A549 treated with DMSO at 1 μM for 4 hours (cell line): Measurements from ENCODE around the gene SET. TPM values are rescaled to one million over a fixed set of nuclear protein-coding genes. Genes with fewer than 3 reads are reported as not detected.

Experiments used
- total RNA-seq: library from RNA; stranded (reverse); fragments of 200-300 nt; extraction: Qiagen RNA extraction; gene quantifications from 5 replicates; pipeline ENCODE4 v1.2.3, GENCODE V29; 2022; ENCODE audit warnings: low read depth

SET gene, protein sequence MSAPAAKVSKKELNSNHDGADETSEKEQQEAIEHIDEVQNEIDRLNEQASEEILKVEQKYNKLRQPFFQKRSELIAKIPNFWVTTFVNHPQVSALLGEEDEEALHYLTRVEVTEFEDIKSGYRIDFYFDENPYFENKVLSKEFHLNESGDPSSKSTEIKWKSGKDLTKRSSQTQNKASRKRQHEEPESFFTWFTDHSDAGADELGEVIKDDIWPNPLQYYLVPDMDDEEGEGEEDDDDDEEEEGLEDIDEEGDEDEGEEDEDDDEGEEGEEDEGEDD
- total RNA-seq: 434 to 477 TPM (median 439 TPM) in 5 replicates

DNA sequence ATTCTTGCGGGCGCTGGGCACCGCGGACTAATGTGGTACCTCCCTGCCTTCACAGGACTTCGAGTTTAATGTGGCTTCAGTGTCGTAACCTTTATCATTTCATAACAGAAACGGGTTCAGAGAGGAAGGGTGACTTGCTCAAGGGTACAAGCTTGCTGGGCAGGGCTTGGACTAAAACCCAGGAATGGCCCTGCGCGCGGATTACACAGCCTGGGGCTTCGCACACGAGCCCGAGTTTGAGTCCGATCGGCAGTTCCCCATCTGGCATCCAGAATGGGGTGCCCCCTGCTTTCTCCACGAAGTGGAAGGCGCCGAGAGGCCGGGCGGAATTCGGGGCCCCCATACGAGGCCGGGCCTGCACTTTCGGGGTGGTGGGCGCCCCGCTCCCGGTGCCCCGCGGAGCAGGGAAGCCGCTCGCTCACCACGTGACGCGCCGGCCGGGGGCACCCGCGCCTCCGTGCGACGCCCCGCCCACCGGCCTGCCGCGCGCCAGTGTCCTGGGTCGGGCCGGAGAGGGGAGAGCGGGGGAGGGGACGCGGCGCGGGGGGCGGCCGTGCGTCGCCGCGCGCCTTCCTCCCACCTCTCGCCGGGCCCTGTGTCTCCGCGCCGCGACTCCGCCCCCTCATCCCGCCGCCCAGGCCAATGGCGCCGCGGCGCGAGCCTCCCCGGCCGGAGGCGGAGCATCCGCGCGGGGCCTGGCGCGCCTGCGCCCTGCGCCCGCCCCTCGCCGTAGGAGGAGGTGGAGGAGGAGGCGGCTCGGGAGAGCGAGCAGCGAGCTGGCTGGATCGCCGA is at the start of gene SET:
TSS of gene SET (plus strand) at position 722 of the 792 bp plus-strand sequence. CDS start 361 bp downstream, outside the sequence.

DNA sequence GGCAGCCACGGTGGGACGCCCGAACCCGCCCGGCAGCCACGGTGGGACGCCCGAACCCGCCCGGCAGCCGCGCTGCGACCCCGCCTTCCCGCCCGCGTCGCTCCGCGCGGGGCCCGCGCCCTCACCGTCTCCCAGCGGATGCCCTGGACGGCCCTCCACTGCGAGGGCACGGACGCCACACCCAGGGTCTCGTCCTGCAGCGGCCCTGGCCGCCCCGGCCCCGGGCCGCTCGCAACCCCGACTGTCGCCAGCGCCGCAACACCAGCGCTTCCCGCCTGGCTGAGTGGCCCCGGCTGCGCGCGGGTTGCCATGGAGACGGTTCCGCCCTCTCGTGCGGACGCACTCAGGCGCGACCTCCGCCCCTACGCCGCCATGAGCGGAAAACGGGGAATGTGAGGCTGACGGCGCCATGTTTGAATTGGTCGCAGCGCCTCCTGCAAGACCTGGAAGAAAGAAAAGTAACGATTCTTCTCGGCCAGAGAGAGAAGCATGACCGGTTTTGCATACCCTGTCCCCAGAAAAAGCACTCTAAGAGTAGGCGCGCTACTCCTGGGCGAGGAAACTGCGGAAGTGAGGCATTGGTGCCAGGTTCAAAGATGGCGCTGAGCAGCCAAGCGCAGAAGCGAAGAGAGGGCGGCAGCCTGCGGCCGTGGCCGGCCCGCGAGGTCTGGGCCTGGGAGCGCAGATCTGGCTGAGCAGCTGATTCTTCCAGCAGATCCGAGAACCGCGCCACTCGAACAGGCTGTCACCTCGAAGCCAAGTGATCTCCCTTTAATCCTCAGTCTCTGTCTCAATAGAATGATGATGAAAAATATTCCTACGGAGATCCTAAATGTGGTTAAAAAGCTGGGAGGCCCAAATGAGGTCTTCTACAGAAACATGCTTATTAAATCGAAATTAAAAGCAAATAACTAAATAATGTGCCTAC is 32.3 kb upstream of the SET start, which contains the start of gene DYNC2I2:
TSS of gene DYNC2I2 (minus strand) at position 432 of the 928 bp plus-strand sequence. CDS start at position 311, 121 bp downstream.

DNA sequence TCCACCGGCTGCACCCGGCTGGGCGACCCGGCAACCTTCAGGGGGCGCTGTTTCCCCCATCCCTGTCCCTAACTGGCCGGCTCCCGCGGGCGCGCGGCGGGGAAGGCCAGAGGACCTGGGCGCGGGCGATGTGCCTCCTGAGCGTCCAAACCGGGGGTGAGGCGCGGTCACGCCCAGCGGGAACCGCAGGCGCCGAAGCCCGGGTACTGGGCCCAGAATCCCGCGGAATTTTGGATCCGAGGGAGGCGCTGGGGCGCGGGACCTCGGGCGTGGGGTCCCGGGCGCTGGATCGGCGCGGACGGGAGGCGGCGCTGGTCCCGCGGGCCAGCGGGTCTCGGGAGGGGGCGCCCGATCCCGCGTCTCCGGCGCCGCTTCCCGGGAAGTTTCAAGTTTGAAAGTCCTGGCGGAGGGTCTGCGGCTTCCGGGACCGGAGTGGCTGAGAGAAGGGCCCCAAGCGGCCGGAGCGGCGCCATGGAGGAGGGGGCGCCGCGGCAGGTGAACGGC is 13.5 kb downstream of the SET start, which contains the start of gene PKN3:
TSS of gene PKN3 (plus strand) at position 59 of the 504 bp plus-strand sequence. CDS start at position 472, 413 bp downstream.

DNA sequence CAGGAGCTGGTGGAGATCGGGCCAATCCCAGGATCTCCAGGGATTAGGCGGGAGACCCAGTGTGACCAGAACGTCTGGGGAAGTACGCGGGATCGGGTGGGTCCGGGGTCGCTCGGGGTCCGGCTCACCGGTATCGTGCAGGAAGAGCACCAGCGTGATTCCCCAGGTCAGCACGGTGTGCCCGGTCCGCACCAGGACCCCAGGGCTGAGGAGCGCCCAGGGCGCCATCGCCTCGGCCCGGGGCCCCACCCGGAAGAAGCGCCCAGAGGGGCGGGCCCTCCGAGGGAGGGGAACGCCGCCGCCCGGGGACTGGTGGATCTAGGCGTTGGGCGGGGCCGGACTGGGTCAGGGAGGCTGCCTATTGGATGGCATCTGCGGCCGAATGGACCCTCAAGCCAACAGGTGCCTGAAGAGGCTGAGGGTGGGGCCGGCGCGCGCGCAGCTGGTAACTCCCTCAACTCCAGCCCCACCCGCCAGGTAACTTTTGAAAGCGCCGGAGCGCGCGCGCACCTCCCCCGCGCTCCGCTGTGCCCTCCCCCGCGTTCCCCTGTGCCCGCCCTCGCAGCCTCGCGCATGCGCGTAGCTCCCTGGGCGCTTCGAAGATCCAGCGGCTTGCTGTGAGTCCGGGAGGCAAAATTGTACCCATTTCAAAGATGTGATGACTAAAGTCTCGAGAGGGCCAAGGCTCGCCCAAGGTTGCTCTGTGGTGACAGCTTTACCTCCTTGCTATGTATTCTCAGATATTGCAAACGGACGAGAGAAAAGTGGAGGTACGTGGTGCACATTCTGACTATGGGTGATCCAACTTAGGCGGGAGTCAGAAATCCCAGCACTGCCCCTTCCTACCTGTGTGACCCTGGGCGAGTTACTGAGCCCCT is 35.1 kb downstream of the SET start, which contains the start of gene ZDHHC12:
TSS of gene ZDHHC12 (minus strand) at position 262 of the 878 bp plus-strand sequence. CDS start at position 228, 34 bp downstream.

Other genes starting within 250 kb of the SET start
- gene ODF2, start 233.2 kb upstream of the SET start, total RNA-seq: 28.0 to 34.2 TPM (median 30.7 TPM) in 5 replicates
- 27.7 to 36.5 TPM (median 33.9 TPM) in 5 replicates for gene GLE1, start 184.5 kb upstream of the SET start, total RNA-seq
- 130 to 158 TPM (median 152 TPM) in 5 replicates for gene SPTAN1, start 136.6 kb upstream of the SET start, total RNA-seq
- 94.8 to 144 TPM (median 126 TPM) in 5 replicates for gene DYNC2I2, start 32.4 kb upstream of the SET start, total RNA-seq
- gene PKN3, start 13.3 kb downstream of the SET start, total RNA-seq: 13.6 to 18.9 TPM (median 15.3 TPM) in 5 replicates
- gene ZDHHC12, start 34.9 kb downstream of the SET start, total RNA-seq: 66.4 to 91.1 TPM (median 77.5 TPM) in 5 replicates
- 13.2 to 17.7 TPM (median 15.3 TPM) in 5 replicates for gene ZER1, start 82.7 kb downstream of the SET start, total RNA-seq
- gene TBC1D13, start 98.0 kb downstream of the SET start, total RNA-seq: 19.1 to 22.6 TPM (median 21.2 TPM) in 5 replicates
- 13.9 to 28.9 TPM (median 26.9 TPM) in 5 replicates for gene ENDOG, start 129.3 kb downstream of the SET start, total RNA-seq
- 18.9 to 46.7 TPM (median 43.2 TPM) in 5 replicates for gene SPOUT1, start 140.6 kb downstream of the SET start, total RNA-seq
- 7.5 to 10.3 TPM (median 8.9 TPM) in 5 replicates for gene KYAT1, start 192.7 kb downstream of the SET start, total RNA-seq
- gene LRRC8A, start 192.9 kb downstream of the SET start, total RNA-seq: 39.2 to 44.4 TPM (median 44.0 TPM) in 5 replicates
- 0.17 TPM in 1 of 5 replicates, not detected in the others for gene PHYHD1, start 231.8 kb downstream of the SET start, total RNA-seq